ENCODE measurements around the gene TNFAIP1.
A peak's percentile ranks its signal among the peaks of the same experiment; 100 is the strongest.

TNFAIP1 gene

DNA sequence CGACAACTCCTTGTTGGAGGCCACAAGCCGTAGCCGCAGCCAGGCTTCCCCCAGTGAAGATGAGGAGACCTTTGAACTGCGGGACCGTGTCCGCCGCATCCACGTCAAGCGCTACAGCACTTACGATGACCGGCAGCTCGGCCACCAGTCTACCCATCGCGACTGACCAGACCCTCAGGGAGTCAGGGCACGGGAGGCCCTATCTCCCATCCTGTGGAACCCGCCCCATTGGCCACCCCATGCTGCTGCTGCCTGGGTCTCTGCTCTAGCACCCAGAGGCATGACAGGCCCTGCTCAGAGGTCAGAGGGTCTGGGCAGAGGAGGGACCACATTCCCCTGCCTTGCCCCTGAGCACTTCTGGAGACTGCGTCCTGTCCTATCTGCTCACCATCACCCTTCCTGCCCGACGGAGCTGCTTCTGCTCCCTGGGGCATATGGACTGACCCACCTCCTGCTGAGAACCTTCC lies 8.9 kb downstream of the TNFAIP1 start:
- no peak overlapping the region for H3K27ac ChIP-seq (ENCODE audit: insufficient read depth, low read length, poor library complexity, severe bottlenecking)
- no peak overlapping the region for H3K4me3 ChIP-seq (ENCODE audit: insufficient read depth, low read depth, low read length, poor library complexity, severe bottlenecking)
- H3K9me3 ChIP-seq (ENCODE audit: control insufficient read depth, low read length) = no peaks in the 10 kb centered on the region
- H3K36me3 ChIP-seq (ENCODE audit: control insufficient read depth, insufficient read depth, low read length) = peaks cover 82% of the 10 kb centered on the region
- no peaks in the 10 kb centered on the region for H3K4me1 ChIP-seq (ENCODE audit: control insufficient read depth, insufficient read depth, low read length, poor library complexity, severe bottlenecking)
- H3K27me3 ChIP-seq (replicated peaks; ENCODE audit: control insufficient read depth, insufficient read depth, low read length, poor library complexity, severe bottlenecking) = no peaks in the 10 kb centered on the region
- DNase-seq = no peak

DNA sequence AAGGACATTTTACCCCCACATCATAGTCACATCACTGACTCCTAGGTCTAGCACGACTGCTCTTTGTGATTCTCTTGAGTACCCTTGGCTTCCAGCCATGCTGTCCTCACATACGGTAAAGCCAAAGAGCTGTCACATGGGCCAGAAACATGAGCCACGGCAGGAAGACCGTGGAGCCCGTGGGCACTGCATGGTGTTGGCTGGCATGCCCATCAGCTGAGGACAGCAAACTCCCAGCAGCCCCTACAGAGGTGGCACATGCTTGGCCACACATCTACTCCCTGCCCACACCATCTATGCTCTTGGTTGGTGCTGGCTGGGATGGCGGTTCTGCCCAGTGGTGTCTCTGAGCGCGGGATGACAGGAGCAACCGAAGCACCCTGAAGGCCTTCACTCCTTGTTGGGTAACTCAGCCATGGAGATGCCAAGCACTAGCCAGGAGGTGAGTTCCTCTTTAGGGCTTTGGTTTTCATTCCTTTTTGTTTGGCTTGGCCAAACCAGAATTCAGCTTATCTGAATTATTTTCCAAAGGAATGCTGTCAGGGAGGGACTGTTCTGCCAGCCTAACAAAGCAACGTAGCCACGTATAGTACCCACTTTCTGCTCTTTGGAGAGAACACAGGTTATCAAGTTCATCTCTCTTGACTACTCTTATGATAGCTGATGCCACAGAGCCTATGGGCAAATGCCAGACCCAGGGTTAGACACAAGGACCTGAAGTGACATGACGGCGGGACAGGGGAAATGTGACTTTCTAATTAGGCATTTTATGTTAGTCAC lies 10.0 kb downstream of the TNFAIP1 start:
- Histone ChIP-seq H3K36me3 (ENCODE audit: control insufficient read depth, insufficient read depth, low read length) (peaks cover 85% of the 10 kb centered on the region), H3K27ac (ENCODE audit: insufficient read depth, low read length, poor library complexity, severe bottlenecking) (no peak overlapping the region), H3K9me3 (ENCODE audit: control insufficient read depth, low read length) (no peaks in the 10 kb centered on the region), H3K4me1 (ENCODE audit: control insufficient read depth, insufficient read depth, low read length, poor library complexity, severe bottlenecking) (no peaks in the 10 kb centered on the region), H3K27me3 (replicated peaks; ENCODE audit: control insufficient read depth, insufficient read depth, low read length, poor library complexity, severe bottlenecking) (no peaks in the 10 kb centered on the region), H3K4me3 (ENCODE audit: insufficient read depth, low read depth, low read length, poor library complexity, severe bottlenecking) (no peak overlapping the region)
- no peak for DNase-seq

DNA sequence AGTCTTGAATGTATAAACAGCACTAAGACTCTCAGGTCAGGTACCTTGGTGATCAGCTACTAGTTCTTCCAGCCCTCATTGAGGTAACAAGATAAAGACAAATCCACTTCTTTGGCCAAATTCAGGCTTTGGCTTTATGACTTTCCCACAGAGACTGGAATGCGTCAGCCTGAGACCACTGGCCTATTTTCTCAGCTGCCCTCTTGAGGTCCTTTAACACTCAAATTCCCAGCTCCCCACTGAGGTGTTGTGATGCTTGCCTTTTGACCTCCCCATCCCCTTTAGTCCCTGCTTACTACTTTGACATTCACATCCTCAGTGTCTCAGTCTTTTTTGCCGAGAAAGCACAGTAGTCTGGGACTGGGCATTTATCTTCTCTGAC lies 10.6 kb downstream of the TNFAIP1 start:
- no peak overlapping the region for H3K4me3 ChIP-seq (ENCODE audit: insufficient read depth, low read depth, low read length, poor library complexity, severe bottlenecking)
- H3K36me3 ChIP-seq (ENCODE audit: control insufficient read depth, insufficient read depth, low read length) = peaks cover 85% of the 10 kb centered on the region
- no peaks in the 10 kb centered on the region for H3K27me3 ChIP-seq (replicated peaks; ENCODE audit: control insufficient read depth, insufficient read depth, low read length, poor library complexity, severe bottlenecking)
- H3K4me1 ChIP-seq (ENCODE audit: control insufficient read depth, insufficient read depth, low read length, poor library complexity, severe bottlenecking) = no peaks in the 10 kb centered on the region
- no peak for DNase-seq
- H3K9me3 ChIP-seq (ENCODE audit: control insufficient read depth, low read length) = no peaks in the 10 kb centered on the region
- H3K27ac ChIP-seq (ENCODE audit: insufficient read depth, low read length, poor library complexity, severe bottlenecking) = no peak overlapping the region

DNA sequence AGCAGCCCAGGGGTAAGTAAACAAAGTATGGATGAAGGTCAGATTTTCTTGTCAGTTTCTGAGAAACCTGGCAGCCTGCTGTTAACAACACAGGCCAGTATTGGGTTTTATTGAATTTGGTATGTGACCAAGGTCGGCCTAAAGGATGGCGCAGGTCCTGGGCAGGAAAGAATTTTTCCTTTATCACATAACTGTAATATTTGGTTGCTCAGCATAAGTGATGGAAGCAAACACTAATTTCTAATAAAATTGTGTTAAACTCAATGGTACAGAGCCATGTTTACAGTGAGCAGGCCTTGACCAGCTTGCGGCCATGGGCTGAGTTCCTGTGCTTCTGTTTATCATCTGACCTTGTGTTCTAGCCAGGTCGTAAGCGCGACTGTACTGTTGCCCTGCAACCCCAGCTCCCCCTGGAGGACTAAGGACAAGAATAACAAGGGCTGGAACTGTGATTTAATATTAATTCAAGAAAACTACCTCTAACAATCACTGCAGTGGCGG lies 11.2 kb downstream of the TNFAIP1 start:
- Histone ChIP-seq H3K4me3 (ENCODE audit: insufficient read depth, low read depth, low read length, poor library complexity, severe bottlenecking) (no peak overlapping the region), H3K27me3 (replicated peaks; ENCODE audit: control insufficient read depth, insufficient read depth, low read length, poor library complexity, severe bottlenecking) (no peaks in the 10 kb centered on the region), H3K9me3 (ENCODE audit: control insufficient read depth, low read length) (no peaks in the 10 kb centered on the region), H3K4me1 (ENCODE audit: control insufficient read depth, insufficient read depth, low read length, poor library complexity, severe bottlenecking) (no peaks in the 10 kb centered on the region), H3K27ac (ENCODE audit: insufficient read depth, low read length, poor library complexity, severe bottlenecking) (no peak overlapping the region), H3K36me3 (ENCODE audit: control insufficient read depth, insufficient read depth, low read length) (peaks cover 86% of the 10 kb centered on the region)
- DNase-seq = no peak

DNA sequence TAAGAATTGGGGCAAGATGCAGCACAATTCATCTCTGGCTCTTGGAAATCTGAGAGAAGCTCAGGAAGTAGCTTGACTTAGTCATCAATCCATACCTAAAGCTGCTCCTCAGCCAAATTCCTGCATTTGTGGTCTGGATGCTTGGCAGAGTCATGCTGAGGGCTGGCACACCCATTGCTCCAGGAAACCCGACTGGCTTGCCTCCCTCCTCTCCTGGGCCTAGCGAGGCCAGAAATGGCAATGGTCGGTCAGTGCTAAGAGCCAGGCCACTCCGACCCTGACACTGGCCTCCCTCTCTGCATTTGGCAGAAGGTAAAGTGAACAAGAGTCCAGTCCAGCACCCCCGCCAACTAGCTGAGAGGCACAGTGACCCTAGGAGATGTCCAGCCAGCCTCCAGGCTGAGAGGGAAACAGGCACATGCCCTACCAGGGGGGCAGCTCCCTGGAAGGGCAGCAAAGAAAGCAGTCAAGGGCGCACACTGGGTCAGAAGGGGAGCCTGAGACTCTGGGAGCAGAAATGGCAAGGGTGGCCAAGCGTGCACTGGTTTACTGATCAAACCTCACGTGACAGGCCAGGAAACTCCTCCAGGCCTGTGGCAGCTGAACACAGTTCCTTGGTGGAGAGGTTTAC lies 11.8 kb downstream of the TNFAIP1 start:
- Histone ChIP-seq H3K36me3 (ENCODE audit: control insufficient read depth, insufficient read depth, low read length) (peaks cover 87% of the 10 kb centered on the region), H3K9me3 (ENCODE audit: control insufficient read depth, low read length) (no peaks in the 10 kb centered on the region), H3K4me3 (ENCODE audit: insufficient read depth, low read depth, low read length, poor library complexity, severe bottlenecking) (no peak overlapping the region), H3K4me1 (ENCODE audit: control insufficient read depth, insufficient read depth, low read length, poor library complexity, severe bottlenecking) (no peaks in the 10 kb centered on the region), H3K27ac (ENCODE audit: insufficient read depth, low read length, poor library complexity, severe bottlenecking) (no peak overlapping the region), H3K27me3 (replicated peaks; ENCODE audit: control insufficient read depth, insufficient read depth, low read length, poor library complexity, severe bottlenecking) (no peaks in the 10 kb centered on the region)
- no peak for DNase-seq

DNA sequence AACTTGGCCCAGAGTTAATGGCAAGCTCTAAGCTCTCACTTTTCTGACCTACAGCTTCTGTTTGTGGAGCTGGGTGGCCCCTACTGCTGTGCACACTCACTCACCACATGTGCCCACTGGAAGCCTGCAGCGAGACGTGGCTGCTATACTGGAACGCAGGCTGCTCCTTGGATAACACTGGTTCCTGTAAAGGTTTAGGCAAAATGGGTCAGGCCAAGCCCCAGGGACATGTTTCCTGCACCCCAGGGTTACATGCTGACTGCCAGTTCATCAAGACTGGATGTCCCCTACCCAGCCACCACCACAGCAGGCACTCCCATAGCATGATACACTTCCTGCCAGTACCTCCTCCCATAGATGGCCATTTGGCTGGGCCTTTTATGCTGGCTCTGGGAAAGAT lies 13.4 kb downstream of the TNFAIP1 start:
- H3K4me1 ChIP-seq (ENCODE audit: control insufficient read depth, insufficient read depth, low read length, poor library complexity, severe bottlenecking) = no peaks in the 10 kb centered on the region
- H3K27me3 ChIP-seq (replicated peaks; ENCODE audit: control insufficient read depth, insufficient read depth, low read length, poor library complexity, severe bottlenecking) = no peaks in the 10 kb centered on the region
- H3K36me3 ChIP-seq (ENCODE audit: control insufficient read depth, insufficient read depth, low read length) = peaks cover 89% of the 10 kb centered on the region
- no peak for DNase-seq
- H3K4me3 ChIP-seq (ENCODE audit: insufficient read depth, low read depth, low read length, poor library complexity, severe bottlenecking) = no peak overlapping the region
- no peak overlapping the region for H3K27ac ChIP-seq (ENCODE audit: insufficient read depth, low read length, poor library complexity, severe bottlenecking)
- no peaks in the 10 kb centered on the region for H3K9me3 ChIP-seq (ENCODE audit: control insufficient read depth, low read length)

DNA sequence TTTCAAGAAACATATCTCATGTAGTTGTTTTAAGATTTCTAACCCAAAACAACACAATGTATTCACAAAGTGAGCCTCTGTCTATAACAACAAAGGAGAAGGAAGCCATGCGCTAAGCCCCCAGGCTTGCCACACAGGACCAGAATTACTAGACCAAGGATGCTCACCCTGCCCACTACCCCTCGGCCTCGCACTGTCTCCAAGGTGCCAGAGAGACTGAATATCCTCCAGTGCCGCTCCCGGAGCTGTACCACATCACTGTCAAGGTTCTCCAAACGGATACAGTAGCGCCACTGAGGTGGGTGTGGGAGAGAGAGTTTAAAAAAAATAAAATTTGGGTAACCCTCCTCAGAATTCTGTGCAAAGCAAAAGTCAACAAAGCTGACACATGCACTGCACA lies 14.7 kb downstream of the TNFAIP1 start:
- Histone ChIP-seq H3K27me3 (replicated peaks; ENCODE audit: control insufficient read depth, insufficient read depth, low read length, poor library complexity, severe bottlenecking) (no peaks in the 10 kb centered on the region), H3K9me3 (ENCODE audit: control insufficient read depth, low read length) (no peaks in the 10 kb centered on the region), H3K4me1 (ENCODE audit: control insufficient read depth, insufficient read depth, low read length, poor library complexity, severe bottlenecking) (no peaks in the 10 kb centered on the region), H3K36me3 (ENCODE audit: control insufficient read depth, insufficient read depth, low read length) (peaks cover 86% of the 10 kb centered on the region), H3K27ac (ENCODE audit: insufficient read depth, low read length, poor library complexity, severe bottlenecking) (no peak overlapping the region), H3K4me3 (ENCODE audit: insufficient read depth, low read depth, low read length, poor library complexity, severe bottlenecking) (no peak overlapping the region)
- no peak for DNase-seq

DNA sequence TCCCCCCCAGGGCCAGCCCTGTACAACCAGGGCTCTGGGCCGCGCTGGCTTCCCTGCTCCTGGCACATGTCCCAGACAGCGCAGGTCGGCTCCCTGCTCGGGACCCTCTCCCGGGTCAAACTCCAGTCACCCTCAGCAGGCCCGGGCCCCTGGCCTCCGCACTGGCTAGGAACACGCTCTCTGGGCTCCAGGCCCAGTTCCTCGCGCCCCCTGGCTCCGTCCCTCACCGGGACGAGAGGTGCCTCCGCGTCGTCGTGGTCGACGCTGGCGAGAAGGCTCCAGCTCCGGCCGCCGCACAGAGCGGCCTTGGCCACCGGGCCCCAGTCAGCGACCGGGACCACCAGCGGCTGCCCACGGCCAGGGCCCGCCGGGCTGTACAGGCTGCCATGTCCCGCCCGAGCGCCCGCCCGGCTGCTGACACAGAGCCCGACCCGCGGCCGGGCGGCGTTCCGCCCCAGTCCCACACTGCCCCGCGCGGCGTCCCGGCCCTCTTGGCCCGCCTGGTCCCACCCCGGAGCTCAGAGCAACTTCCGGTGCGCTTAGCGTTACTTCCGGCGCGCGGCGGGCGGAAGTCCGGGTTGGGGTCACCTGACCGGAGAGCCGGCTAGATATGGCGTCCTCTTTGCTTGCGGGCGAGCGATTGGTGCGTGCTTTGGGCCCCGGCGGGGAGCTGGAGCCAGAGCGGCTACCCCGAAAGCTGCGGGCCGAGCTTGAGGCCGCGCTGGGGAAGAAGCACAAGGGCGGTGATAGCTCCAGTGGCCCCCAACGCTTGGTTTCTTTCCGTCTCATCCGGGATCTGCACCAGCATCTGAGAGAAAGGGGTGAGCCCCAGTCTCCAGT lies 21.7 kb downstream of the TNFAIP1 start, which contains the start of gene POLDIP2:
TSS of gene POLDIP2 (minus strand) at position 467 of the 840 bp plus-strand sequence. CDS start at position 388, 79 bp downstream.
- no peaks in the 10 kb centered on the region for H3K27me3 ChIP-seq (replicated peaks; ENCODE audit: control insufficient read depth, insufficient read depth, low read length, poor library complexity, severe bottlenecking)
- peaks cover 11% of the 10 kb centered on the region for H3K4me1 ChIP-seq (ENCODE audit: control insufficient read depth, insufficient read depth, low read length, poor library complexity, severe bottlenecking)
- H3K9me3 ChIP-seq (ENCODE audit: control insufficient read depth, low read length) = no peaks in the 10 kb centered on the region
- peak; percentile 92 to 93 (median 93) for DNase-seq
- peak within 1 kb of the TSS; percentile 85 for H3K4me3 ChIP-seq (ENCODE audit: insufficient read depth, low read depth, low read length, poor library complexity, severe bottlenecking)
- H3K36me3 ChIP-seq (ENCODE audit: control insufficient read depth, insufficient read depth, low read length) = peaks cover 44% of the 10 kb centered on the region
- H3K27ac ChIP-seq (ENCODE audit: insufficient read depth, low read length, poor library complexity, severe bottlenecking) = peak within 1 kb of the TSS; percentile 77

DNA sequence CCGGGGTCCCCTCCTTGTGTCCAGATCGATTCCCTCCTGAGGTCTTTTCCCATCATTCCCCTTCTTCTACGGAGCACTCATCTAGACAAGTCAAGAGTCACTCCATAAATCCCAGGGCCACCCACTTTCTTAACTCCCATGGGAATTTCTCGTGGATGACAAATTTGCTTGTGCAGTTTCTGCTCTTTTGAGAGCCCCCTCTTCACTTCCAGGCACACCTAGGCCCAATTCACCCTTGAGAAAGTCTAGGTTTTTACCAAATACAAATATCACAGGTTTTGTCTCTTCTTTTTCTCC lies 22.3 kb downstream of the TNFAIP1 start:
- peaks cover 11% of the 10 kb centered on the region for H3K4me1 ChIP-seq (ENCODE audit: control insufficient read depth, insufficient read depth, low read length, poor library complexity, severe bottlenecking)
- no peaks in the 10 kb centered on the region for H3K27me3 ChIP-seq (replicated peaks; ENCODE audit: control insufficient read depth, insufficient read depth, low read length, poor library complexity, severe bottlenecking)
- peak overlapping the region; percentile 85 for H3K4me3 ChIP-seq (ENCODE audit: insufficient read depth, low read depth, low read length, poor library complexity, severe bottlenecking)
- no peaks in the 10 kb centered on the region for H3K9me3 ChIP-seq (ENCODE audit: control insufficient read depth, low read length)
- peaks cover 46% of the 10 kb centered on the region for H3K36me3 ChIP-seq (ENCODE audit: control insufficient read depth, insufficient read depth, low read length)
- no peak for DNase-seq
- H3K27ac ChIP-seq (ENCODE audit: insufficient read depth, low read length, poor library complexity, severe bottlenecking) = peak overlapping the region; percentile 77
